NB4 (cell line): Measurements from ENCODE around the gene TMPRSS9.
"Not testable (repeated sequence)": the region's sequence is repeated elsewhere in the genome, so short reads cannot be mapped to it uniquely, and the experiment has no call there.

Source experiments
- DNase-seq: peaks from one replicate; pipeline ENCODE4 v3.0.0; 2010; ENCODE audit warnings: low read depth
- H3K4me3 ChIP-seq: one replicate; pipeline ENCODE4 v1.5.1; 2011; ENCODE audit warnings: mild to moderate bottlenecking, low read depth, low read length, moderate library complexity
- CTCF ChIP-seq: IDR thresholded peaks from one replicate; pipeline ENCODE4 v1.5.1; 2012; ENCODE audit warnings: low read depth, low read length
- MAX ChIP-seq: IDR thresholded peaks from 2 replicates; pipeline ENCODE4 v1.6.1; 2011; ENCODE audit warnings: low read depth, low read length
- MYC ChIP-seq: IDR thresholded peaks from 2 replicates; pipeline ENCODE4 v1.6.1; 2011; ENCODE audit warnings: low read depth, low read length
- POLR2A ChIP-seq: IDR thresholded peaks from 2 replicates; pipeline ENCODE4 v1.6.1; 2011; ENCODE audit warnings: mild to moderate bottlenecking; ENCODE audit not compliant: insufficient read length; ENCODE audit errors: extremely low read depth

Gene TMPRSS9

GRCh38 chr19:2455851-2456570, 95.9 kb downstream of the TMPRSS9 start:
- peak overlapping the region; percentile 62 for H3K4me3 ChIP-seq
- peak; percentile 33 for DNase-seq
- no peak for TF ChIP-seq POLR2A
- no peak for TF ChIP-seq CTCF
- TF ChIP-seq MYC, result no peak
- no peak for TF ChIP-seq MAX

GRCh38 chr19:2457394-2458037, 97.5 kb downstream of the TMPRSS9 start:
- no peak for TF ChIP-seq MAX
- TF ChIP-seq POLR2A, result no peak
- no peak for TF ChIP-seq MYC
- no peak for TF ChIP-seq CTCF
- DNase-seq, result no peak
- H3K4me3 ChIP-seq, result no peak overlapping the region

GRCh38 chr19:2458054-2458453, 98.0 kb downstream of the TMPRSS9 start:
- no peak overlapping the region for H3K4me3 ChIP-seq
- TF ChIP-seq MYC (no peak), POLR2A (no peak), CTCF (no peak), MAX (no peak)
- DNase-seq, result no peak

GRCh38 chr19:2458776-2459175, 98.7 kb downstream of the TMPRSS9 start:
- H3K4me3 ChIP-seq, DNase-seq: not testable (repeated sequence)

GRCh38 chr19:2460245-2460644, 100.2 kb downstream of the TMPRSS9 start:
- TF ChIP-seq MAX (no peak), MYC (no peak), CTCF (no peak), POLR2A (no peak)
- H3K4me3 ChIP-seq, result no peak overlapping the region
- DNase-seq, result no peak

GRCh38 chr19:2461751-2462634, 101.9 kb downstream of the TMPRSS9 start:
- DNase-seq, result no peak
- TF ChIP-seq MAX, result no peak
- no peak for TF ChIP-seq MYC
- no peak for TF ChIP-seq CTCF
- no peak for TF ChIP-seq POLR2A
- no peak overlapping the region for H3K4me3 ChIP-seq
